ENCODE measurements around the gene EVX1.

EVX1 gene

GRCh38 chr7:27205325-27206280, 37.0 kb upstream of the EVX1 start:
- DNase-seq (ENCODE audit: low read depth in 1 of 2, low spot score in 1 of 2), result no peak

- DNase-seq (ENCODE audit: low read depth in 1 of 2, low spot score in 1 of 2), result no peak
Measured at GRCh38 chr7:27207348-27207985, 35.1 kb upstream of the EVX1 start.

GRCh38 chr7:27208998-27209397, 33.6 kb upstream of the EVX1 start:
- DNase-seq (ENCODE audit: low read depth in 1 of 2, low spot score in 1 of 2), result no peak

- no peak for DNase-seq (ENCODE audit: low read depth in 1 of 2, low spot score in 1 of 2)
Measured at GRCh38 chr7:27209933-27210440, 32.6 kb upstream of the EVX1 start.

GRCh38 chr7:27210441-27211083, 32.0 kb upstream of the EVX1 start:
- no peak for DNase-seq (ENCODE audit: low read depth in 1 of 2, low spot score in 1 of 2)

- DNase-seq (ENCODE audit: low read depth in 1 of 2, low spot score in 1 of 2), result no peak
Measured at GRCh38 chr7:27211084-27211446, 31.5 kb upstream of the EVX1 start.

GRCh38 chr7:27211764-27212204, 30.8 kb upstream of the EVX1 start:
- DNase-seq (ENCODE audit: low read depth in 1 of 2, low spot score in 1 of 2), result no peak

GRCh38 chr7:27212497-27213432, 29.8 kb upstream of the EVX1 start:
- DNase-seq (ENCODE audit: low read depth in 1 of 2, low spot score in 1 of 2), result no peak

- DNase-seq (ENCODE audit: low read depth in 1 of 2, low spot score in 1 of 2), result no peak
Measured at GRCh38 chr7:27213433-27214238, 29.0 kb upstream of the EVX1 start.

- no peak for DNase-seq (ENCODE audit: low read depth in 1 of 2, low spot score in 1 of 2)
Measured at GRCh38 chr7:27214239-27214950, 28.2 kb upstream of the EVX1 start.

- no peak for DNase-seq (ENCODE audit: low read depth in 1 of 2, low spot score in 1 of 2)
Measured at GRCh38 chr7:27215356-27215755, 27.2 kb upstream of the EVX1 start.

GRCh38 chr7:27217951-27218350, 24.7 kb upstream of the EVX1 start:
- no peak for DNase-seq (ENCODE audit: low read depth in 1 of 2, low spot score in 1 of 2)

- DNase-seq (ENCODE audit: low read depth in 1 of 2, low spot score in 1 of 2), result no peak
Measured at GRCh38 chr7:27219821-27220220, 22.8 kb upstream of the EVX1 start.

GRCh38 chr7:27220440-27220955, 22.1 kb upstream of the EVX1 start:
- no peak for DNase-seq (ENCODE audit: low read depth in 1 of 2, low spot score in 1 of 2)

GRCh38 chr7:27221201-27221797, 21.3 kb upstream of the EVX1 start:
- DNase-seq (ENCODE audit: low read depth in 1 of 2, low spot score in 1 of 2), result no peak

- no peak for DNase-seq (ENCODE audit: low read depth in 1 of 2, low spot score in 1 of 2)
Measured at GRCh38 chr7:27223941-27224575, 18.5 kb upstream of the EVX1 start.

GRCh38 chr7:27224983-27225934, 17.3 kb upstream of the EVX1 start:
- no peak for DNase-seq (ENCODE audit: low read depth in 1 of 2, low spot score in 1 of 2)

Data from stimulated activated CD4-positive, alpha-beta T cell treated with anti-CD3 and anti-CD28 coated beads, Interleukin-15, amount 100 ng/mL, for 1 hour (primary cell).